GM12891 (cell line): ENCODE data around the gene RBM6.
"Not testable (repeated sequence)": the region's sequence is repeated elsewhere in the genome, so short reads cannot be mapped to it uniquely, and the experiment has no call there.

Source experiments
- DNase-seq: peaks from one replicate; pipeline ENCODE4 v3.0.0; 2011; ENCODE audit warnings: low spot score; ENCODE audit not compliant: insufficient read length
- FAIRE-seq: peaks from 2 replicates; lab custom pipeline; 2011; peaks lifted over from hg19 to GRCh38; lab: Jason Lieb, UNC
- PAX5 ChIP-seq: IDR thresholded peaks from 2 replicates; pipeline ENCODE4 v1.6.1; 2011; ENCODE audit warnings: low read length, moderate library complexity, mild to moderate bottlenecking; ENCODE audit not compliant: insufficient read depth, severe bottlenecking
- POLR2A ChIP-seq: IDR thresholded peaks from 2 replicates; pipeline ENCODE4 v1.6.1; 2011; ENCODE audit warnings: low read depth, low read length, control low read depth
- POLR2AphosphoS5 ChIP-seq: IDR thresholded peaks from 2 replicates; pipeline ENCODE4 v1.6.1; 2011; ENCODE audit warnings: low read depth, low read length, control low read depth
- POU2F2 ChIP-seq: IDR thresholded peaks from 2 replicates; pipeline ENCODE4 v1.6.1; 2011; ENCODE audit warnings: low read depth, mild to moderate bottlenecking, control low read depth, low read length, moderate library complexity
- SPI1 ChIP-seq: IDR thresholded peaks from 2 replicates; pipeline ENCODE4 v1.6.1; 2011; ENCODE audit warnings: low read depth, low read length, control low read depth
- TAF1 ChIP-seq: IDR thresholded peaks from 2 replicates; pipeline ENCODE4 v1.6.1; 2011; ENCODE audit warnings: low read depth, low read length, control low read depth

RBM6 gene

GRCh38 chr3:50078622-50079021 is 138.7 kb downstream of the RBM6 start:
- FAIRE-seq (no peak), DNase-seq (no peak)
- TF ChIP-seq SPI1 (no peak), TAF1 (no peak), POU2F2 (no peak), POLR2AphosphoS5 (no peak), POLR2A (no peak), PAX5 (no peak)

- FAIRE-seq, DNase-seq: not testable (repeated sequence)
These were observed 145.0 kb downstream of the RBM6 start for GRCh38 chr3:50084951-50085350.

- DNase-seq, result peak; percentile 96
- peak; percentile 99 for FAIRE-seq
- 0 out of 2 replicates have a peak, but pooled peaks have one; percentile 15 for TF ChIP-seq POU2F2
- no peak for TF ChIP-seq PAX5
- TF ChIP-seq SPI1, result no peak
- TF ChIP-seq POLR2A, result peak; percentile 76
- peak; percentile 87; the same call in 1 of the 2 replicates for TF ChIP-seq POLR2AphosphoS5
- TF ChIP-seq TAF1, result peak; percentile 91
These were observed 149.0 kb downstream of the RBM6 start, which contains the start of gene RBM5 for GRCh38 chr3:50088725-50089608. Gene RBM5, plus strand, starts transcription at chr3:50088919. Its CDS starts 1,516 bp downstream, at chr3:50090435.

- FAIRE-seq, result peak; percentile 56
- TF ChIP-seq POLR2A, result no peak
- no peak for TF ChIP-seq POU2F2
- TF ChIP-seq SPI1, result no peak
- no peak for TF ChIP-seq TAF1
- no peak for TF ChIP-seq PAX5
- TF ChIP-seq POLR2AphosphoS5, result no peak
- DNase-seq, result no peak
These were observed 149.6 kb downstream of the RBM6 start for GRCh38 chr3:50089609-50089945.

- TF ChIP-seq TAF1, result no peak
- no peak for TF ChIP-seq POLR2A
- TF ChIP-seq PAX5, result no peak
- TF ChIP-seq POLR2AphosphoS5, result no peak
- no peak for TF ChIP-seq SPI1
- TF ChIP-seq POU2F2, result no peak
- no peak for FAIRE-seq
- no peak for DNase-seq
These were observed 151.0 kb downstream of the RBM6 start for GRCh38 chr3:50090984-50091383.

- no peak for TF ChIP-seq PAX5
- TF ChIP-seq SPI1, result no peak
- 0 out of 2 replicates have a peak, but pooled peaks have one; percentile 14 for TF ChIP-seq POLR2A
- TF ChIP-seq POLR2AphosphoS5, result no peak
- no peak for FAIRE-seq
These were observed 155.5 kb downstream of the RBM6 start for GRCh38 chr3:50095352-50095998.

GRCh38 chr3:50100386-50100785 is 160.4 kb downstream of the RBM6 start:
- FAIRE-seq (no peak), DNase-seq (no peak)
- no peak for TF ChIP-seq TAF1
- TF ChIP-seq POLR2AphosphoS5, result no peak
- no peak for TF ChIP-seq SPI1
- no peak for TF ChIP-seq PAX5
- TF ChIP-seq POU2F2, result no peak
- TF ChIP-seq POLR2A, result no peak

More at GRCh38 chr3:50095352-50095998, 155.5 kb downstream of the RBM6 start:
- DNase-seq, result no peak

- FAIRE-seq (no peak), DNase-seq (no peak)
- no peak for TF ChIP-seq POLR2AphosphoS5
- TF ChIP-seq POU2F2, result no peak
- no peak for TF ChIP-seq TAF1
- no peak for TF ChIP-seq PAX5
- TF ChIP-seq POLR2A, result no peak
- no peak for TF ChIP-seq SPI1
These were observed 161.3 kb downstream of the RBM6 start for GRCh38 chr3:50100956-50101845.

GRCh38 chr3:50102558-50102957 is 162.6 kb downstream of the RBM6 start:
- TF ChIP-seq POU2F2, result no peak
- no peak for TF ChIP-seq TAF1
- peak; percentile 60 for TF ChIP-seq POLR2A
- no peak for TF ChIP-seq SPI1
- peak; percentile 56; the same call in 1 of the 2 replicates for TF ChIP-seq POLR2AphosphoS5
- TF ChIP-seq PAX5, result no peak
- FAIRE-seq (no peak), DNase-seq (no peak)
